GM18511 (cell line): ENCODE data around the gene C16orf74.

Experiments
- ATAC-seq: cut with Tn5 transposase; IDR thresholded peaks from one replicate; pipeline ENCODE4 v1.9.1; 2021; ENCODE audit warnings: mild to moderate bottlenecking, moderate library complexity; ENCODE audit not compliant: unreplicated experiment

Gene C16orf74

DNA sequence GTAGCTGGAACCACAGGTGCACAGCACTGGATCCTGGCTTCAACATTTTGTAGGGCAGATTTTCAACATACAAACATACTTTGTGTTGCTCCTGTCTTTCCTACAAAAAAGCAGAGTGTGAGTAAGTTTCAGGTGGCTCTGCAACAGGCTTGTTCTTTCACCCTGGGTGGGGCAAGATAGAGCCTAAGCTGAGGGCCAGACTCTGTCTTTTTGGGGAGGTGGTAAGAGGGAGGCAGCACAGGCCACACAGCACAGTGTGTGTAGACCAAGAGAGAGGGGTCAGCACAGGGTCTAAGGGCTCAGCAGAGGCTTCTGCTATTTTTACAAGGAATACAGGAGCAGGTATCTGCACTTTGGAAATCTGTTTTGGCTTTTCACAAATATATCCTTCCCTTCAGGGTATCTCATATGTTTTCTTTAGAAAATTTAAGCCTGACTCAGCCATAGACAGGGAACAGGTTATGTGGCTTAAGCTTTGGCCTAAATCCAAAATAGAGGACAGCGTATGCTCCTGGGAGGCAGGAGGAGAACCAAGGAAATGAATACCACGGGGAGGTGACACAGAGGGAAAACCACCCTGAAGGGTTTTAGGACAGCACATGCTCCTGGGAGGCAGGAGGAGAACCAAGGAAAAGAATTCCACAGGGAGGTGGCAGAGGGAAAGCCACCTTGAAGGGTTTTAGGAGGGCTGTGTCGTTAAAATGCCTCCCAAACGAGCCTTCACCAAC lies 26.9 kb upstream of the C16orf74 start:
- no peak for ATAC-seq

DNA sequence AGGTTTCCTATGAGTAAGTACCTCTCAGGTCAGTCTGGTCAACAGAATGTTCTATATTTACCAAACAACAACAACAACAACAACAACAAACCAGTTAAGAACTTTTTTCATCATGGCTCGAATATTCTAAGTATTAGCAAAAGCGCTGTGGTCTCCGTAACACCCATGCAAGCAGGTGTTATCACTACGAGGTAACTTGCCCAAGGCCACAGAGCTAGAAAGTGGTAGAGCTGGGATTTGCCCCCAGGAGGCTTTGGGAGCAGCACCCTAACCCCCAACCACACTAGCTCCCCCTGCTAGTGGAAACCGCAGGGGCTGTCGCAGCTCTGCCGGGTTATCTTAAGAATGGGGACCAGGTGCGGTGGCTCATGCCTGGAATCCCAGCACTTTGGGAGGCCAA lies 23.9 kb upstream of the C16orf74 start:
- no peak for ATAC-seq

- no peak for ATAC-seq
These were observed 23.2 kb upstream of the C16orf74 start for GRCh38 chr16:85774136-85774535.

DNA sequence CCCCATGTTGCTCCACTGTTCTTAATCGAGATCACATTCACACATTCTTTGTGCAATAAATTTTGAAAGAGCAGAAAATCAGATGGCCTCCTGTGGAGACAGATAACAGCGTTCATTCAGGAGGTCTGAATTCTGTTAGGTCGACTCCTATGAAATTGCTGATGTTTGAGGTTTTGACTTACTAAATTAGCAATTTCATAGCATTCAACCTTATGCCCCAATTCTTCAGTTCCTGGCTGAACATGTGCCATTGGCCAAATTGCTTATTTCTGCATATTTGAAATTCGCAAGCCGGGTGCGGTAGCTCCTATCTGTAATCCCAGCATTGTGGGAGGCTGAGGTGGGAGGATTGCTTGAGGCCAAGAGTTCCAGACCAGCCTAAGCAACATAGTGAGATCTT lies 22.1 kb upstream of the C16orf74 start:
- no peak for ATAC-seq

DNA sequence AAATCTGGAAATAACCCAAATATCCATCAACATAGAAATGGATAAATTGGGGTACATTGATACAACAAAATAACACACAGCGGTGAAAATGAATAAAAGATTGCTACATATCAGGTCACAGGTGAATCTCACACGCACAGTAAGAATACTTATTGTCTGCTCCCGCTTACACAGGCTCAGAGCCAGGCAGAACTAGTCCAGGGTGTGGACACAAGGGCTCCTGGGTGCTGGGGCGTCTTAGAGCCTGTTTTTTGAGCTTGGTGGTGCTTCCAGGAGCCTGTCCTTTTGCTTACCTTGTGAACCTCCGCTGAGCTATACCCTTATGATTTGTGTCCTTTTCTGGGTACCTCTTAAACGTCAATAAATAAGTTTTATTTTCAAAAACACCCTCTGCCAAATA lies 19.8 kb upstream of the C16orf74 start:
- ATAC-seq: no peak

- ATAC-seq: no peak
These were observed 17.3 kb upstream of the C16orf74 start for GRCh38 chr16:85768199-85768598.

DNA sequence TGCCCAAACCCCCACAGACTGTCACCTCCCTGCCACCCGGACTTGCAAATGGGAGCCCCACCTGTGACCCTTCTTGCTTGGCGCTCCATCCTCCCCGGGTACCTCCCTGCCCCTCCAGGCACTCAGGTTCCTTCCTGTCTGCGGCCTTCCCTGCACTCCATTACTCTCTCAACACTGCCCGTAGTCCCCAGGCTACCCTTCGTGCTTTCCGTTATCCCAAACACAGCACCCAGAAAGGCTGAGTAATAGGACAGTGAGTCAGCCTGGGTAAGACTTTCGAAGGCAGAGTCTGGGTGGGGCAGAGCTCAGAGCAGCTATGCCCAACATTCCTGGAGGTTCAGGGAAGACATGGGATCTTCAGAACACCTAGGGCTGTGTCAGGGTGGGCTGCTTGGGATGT lies 16.6 kb upstream of the C16orf74 start:
- no peak for ATAC-seq

DNA sequence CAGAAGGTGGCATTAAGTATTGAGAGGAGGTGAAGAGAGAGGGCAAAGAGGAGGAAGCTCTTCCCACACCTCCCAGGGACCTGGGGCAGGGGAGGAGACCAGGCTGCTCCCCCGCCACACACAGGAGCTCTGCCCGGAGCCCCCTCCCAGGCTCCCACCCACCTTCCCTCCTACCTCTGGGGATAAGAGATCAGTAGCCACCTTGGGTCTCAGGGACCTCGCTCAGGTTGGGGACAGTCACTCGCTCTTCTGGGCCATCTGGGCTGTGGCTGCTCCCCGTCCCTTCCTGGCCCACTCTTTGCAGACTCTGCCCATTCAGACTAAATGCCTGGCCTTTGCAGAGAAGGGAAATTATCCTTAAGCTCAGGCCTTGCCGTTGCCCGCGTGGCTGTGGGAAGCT lies 14.9 kb upstream of the C16orf74 start:
- ATAC-seq: no peak

DNA sequence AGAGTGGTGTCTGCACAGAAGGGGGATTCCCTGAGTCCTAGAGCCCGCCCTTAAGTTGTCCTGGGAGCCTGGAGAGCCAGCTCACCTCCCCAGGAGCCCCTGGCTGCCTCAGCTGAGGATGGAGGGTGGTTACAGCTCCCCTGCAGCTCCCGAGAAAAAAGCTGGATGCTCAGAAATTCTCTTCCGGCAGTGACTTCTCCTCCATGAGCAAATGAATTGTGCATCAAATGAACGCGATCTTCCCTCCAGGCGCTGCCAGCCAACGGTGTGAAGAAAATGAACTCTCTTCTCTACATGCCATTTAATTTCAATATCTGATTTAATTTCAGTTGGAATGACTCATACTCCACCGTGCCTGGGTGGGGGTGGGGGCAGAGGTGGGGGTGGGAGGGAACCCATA lies 14.3 kb upstream of the C16orf74 start:
- ATAC-seq: no peak

- no peak for ATAC-seq
These were observed 12.7 kb upstream of the C16orf74 start for GRCh38 chr16:85763616-85764015.

DNA sequence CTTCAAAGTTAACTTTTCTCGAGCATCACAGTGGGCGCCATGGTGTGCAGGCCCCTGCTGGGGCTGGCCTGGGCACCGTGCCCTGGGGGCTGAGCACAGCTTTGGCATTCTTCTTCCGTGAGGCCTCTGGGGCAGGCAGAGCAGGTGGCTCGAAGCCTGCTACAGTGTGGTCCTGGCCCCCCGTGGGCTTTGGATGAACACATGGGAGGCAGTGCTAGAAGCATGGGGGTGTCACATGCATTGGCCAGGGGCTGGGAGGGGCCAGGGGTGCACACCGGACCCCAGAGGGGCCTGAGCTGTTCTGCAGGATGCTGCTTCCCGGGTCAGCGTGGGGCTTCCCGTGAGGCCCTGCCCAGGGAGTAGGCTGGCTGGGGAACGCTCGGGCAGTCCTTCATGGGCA lies 12.1 kb upstream of the C16orf74 start:
- no peak for ATAC-seq

DNA sequence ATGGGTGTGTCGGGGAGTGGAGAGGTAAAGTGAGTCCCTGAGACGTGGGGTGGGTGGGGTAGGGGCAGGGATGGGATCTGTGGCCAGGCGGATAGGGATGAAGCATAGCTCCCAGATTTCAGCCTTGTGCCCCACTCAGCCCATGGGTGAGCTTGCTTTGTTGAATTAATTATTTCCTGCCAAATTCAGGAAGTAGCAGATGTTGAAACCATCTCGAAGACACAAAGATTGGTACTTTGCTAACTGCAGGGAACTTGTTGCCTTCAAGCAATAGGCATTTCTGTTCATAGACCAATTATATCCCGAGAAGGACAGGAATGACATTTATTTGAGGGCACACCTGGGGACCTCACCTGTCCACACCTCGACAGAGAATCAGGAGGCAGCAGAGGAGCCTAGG lies 11.0 kb upstream of the C16orf74 start:
- ATAC-seq: no peak

DNA sequence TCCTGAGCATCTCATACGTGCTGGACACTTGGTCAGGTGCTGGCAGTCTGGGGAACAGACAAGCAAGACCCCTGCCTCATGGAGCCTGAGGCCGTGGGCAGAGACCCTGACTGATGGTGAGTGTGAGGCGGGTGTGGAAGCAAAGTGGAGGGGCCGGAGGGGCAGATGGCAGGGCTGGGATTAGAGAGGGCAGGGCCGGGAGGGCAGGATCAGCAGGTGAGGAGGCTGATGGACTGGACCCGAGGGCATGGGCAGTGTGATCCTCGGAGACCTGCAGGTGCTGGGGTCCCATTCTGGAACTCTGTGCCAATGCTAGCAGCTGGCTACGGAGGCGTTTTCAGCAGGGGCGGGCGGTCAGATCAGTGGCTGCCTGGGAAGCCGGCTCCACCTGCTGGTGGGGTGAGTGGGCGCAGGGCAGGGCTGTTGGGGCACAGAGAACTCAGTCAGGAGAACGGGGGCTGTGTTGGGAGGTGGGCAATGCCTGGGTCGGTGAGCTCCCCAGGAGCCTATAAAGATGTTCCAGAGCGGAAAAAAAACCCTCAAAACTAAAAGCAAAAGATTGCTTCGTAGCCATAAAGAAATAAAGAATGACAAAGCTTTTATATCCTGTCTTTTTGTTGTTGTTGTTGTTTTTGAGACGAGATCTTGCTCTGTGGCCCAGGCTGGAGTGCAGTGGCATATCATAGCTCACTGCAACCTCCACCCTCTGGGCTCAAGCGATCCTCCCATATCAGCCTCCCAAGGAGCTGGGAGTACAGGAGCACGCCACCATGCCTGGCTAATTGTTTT lies 8.9 kb upstream of the C16orf74 start:
- ATAC-seq: no peak

DNA sequence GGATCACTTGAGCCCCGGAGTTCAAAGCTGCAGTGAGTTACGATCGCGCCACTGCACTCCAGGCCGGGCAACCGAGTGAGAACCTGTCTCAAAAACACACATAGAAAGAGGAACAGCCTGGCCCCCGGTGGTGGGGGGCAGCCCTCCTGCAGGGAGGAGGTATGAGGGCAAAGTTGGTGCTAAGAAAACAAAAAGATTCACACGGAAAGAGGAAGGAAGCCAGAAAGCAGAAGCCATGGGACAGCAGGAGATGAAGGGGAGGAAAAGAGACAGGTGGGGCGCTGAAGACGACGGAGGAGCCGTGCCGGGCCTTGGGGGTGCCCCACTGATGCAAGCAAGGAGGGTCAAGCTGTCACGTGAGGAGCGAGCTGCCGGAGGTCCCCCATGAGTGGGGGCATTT lies 8.2 kb upstream of the C16orf74 start:
- ATAC-seq: no peak

DNA sequence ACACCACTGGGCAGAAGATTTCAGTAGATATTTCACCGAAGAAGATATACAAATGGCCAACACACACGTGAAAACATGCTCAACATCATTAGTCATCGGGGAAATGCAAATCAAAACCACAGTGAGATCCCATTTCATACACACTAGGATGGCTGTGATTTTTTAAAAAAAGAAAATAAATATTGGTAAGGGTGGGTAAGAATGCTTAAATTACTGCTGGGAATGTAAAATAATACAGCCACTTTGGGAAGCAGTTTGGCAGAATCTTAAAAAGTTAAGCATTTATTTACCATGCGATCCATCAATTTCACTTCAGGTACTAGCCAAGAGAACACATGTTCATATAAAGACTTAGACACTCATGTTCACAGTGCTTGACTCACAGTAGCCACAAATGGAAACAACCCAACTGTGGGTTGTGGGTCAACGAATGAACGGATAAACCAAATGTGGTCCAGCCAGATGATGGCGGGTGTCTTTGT lies 6.5 kb upstream of the C16orf74 start:
- ATAC-seq: no peak

DNA sequence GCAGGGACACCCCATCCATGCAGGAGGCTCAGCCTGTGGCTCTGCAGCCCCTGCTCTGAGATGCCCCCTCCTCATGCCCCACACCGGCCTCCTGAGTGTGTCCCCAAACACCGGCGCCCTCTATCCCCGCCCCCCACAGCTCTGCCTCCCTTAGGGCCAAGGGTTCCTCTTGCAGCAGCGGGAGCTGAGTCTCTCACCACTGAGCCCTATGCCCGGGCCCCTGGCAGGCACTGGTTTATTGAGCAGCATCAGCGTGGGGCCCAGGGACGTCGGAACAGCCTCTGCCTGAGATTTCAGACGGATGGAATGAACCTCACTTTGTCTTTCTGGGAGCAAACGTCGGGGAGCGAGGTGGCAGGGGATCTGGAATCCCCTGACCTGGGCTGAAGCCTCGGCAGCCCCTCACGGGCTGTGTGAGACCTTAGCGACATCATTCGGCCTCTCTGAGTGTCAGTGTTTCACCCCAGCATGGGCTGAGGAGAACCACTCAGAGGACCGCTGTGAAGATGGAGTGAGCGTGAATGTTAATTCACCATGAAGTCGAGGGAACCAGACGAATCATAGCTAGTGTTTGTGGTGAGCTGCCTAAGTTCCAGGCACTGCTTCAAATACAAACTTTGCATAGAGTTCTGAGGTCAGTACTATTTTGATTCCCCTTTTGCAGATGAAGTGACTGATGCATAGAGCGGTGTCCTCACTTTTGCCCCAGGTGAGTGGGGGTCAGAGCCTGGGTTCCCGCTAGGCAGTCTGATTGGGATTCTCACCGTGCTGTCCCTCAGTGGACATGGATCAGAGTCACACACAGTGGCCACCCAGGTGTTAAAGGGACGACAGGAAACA lies 5.3 kb upstream of the C16orf74 start:
- no peak for ATAC-seq

- ATAC-seq: no peak
These were observed 3.5 kb upstream of the C16orf74 start for GRCh38 chr16:85754413-85754812.

DNA sequence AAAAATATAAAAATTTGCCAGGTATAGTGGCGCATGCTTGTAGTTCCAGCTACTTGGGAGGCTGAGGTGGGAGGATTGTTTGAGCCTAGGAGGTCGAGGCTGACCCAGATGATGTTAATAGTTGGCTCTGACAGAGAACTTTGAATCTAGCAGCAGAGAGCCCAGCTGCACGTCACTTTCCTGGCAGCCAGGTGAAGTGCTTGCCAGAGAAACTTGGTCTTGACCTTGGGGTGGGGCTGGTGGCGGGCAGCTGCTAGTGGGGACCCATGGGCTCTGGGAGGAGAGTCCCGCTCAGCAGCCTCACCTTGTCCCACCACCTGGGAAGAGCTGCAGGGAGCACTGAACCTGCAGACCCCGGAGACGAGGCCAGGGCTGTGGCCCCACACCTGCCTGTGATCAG lies 3.1 kb upstream of the C16orf74 start:
- ATAC-seq: no peak

DNA sequence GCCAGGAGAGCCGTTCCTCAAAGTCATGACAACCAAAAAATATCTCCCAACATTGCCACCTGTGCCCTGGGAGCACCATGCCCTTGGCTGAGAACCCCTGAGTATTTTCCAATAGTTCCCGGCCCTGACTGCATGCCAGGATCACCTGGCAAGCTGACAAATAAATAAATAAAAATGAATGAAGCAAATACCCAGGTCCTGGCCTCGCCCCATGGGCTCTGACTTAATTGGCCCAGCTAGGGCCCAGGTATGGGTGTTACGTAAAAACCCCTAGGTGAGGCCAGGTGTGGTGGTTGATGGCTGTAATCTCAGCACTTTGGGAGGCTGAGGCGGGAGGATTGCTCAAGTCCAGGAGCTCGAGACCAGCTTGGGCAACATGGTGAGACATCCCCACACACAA lies 2.7 kb upstream of the C16orf74 start:
- no peak for ATAC-seq

DNA sequence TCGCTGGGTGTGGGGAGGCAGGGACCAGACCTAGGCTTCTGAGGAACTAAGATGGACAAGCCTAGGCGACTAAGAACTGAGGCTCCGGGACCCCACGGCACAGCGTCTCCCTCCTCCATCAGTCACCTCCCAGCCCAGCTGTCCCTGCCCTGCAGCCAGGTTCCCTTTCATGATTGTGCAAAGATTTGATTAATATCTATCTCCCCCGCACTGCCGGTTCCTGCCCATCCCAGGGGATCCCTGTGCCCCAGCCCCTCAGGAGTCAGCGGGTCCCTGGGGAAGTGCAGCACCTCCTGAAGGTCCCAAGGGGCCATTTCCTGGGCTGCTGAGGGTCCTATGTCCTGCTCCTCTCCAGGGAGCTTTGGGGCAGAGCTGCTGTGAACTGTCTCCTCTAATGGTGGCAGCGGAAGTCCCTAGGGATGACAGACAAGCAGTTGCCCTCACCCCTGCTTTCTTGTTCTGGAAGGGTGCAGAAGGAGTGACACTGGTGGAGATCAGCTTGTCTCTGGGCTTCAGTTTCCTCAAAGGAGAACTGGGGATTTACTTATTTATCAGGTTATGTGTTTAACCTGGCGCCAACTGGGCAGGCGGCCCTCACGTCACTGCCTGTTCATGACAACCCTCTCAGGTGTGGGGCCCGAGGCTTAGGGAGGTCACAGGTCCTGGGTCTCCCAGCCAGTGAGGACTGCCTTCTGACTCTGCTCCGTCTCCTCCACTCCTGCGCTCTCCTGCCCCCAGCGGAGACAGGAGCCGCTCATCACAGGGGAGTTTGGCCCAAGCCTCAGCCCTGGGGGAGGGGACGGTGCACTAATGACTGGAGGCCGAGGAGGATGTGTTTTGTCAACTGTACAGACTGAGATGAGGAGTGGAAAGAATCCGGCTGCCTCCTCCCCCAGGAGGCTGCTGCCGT lies 1.9 kb upstream of the C16orf74 start:
- ATAC-seq: no peak
